AG20443 (cell line): ENCODE data around the gene TMEM272.

Experiments used
- DNase-seq: peaks from one replicate; pipeline ENCODE4 v3.0.0; 2012; ENCODE audit warnings: low spot score, mixed read lengths

Gene TMEM272

DNA sequence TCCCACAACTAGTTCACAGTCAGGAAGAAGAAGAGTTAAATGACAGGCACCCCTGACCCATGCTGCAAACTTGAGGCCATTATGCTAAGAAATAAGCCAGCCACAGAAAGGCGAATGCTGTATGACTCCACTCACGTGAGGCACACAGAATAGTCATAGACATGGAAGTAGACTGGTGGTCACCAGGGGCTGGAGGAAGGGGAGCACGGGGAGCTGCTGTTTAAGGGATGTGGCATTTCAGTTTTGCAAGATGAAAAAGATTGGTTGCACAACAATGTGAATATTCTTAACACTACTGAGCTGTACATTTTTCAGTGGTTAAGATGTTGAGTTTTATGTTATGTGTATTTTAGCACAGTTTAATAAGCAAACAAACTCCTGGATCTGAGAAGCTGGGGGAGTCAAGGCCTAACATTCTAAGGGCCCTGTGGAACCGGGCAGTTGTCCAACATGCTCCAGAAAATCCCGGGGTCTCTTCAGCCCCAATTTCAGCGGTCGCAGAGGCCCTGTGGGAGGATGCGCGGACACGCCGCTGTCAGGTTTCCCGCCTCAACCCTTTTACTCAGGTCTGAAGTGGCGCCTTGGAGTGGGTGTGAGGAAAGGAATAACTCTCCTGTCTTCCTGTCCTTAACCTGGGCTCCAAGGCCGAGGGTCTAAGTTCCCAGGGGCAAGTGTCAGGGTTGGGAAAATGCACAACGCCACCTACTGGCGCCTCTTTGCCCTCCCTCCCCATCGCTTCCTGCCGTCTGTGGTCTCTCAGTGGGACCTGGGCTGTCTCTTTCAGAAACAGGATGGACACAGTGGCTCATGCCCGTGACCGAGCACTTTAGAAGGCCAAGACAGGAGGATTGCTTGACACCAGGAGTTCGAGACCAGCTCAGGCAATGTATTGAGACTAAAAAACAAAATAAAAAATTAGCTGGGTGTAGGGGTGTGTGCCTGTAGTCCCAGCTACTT, 4.4 kb upstream of the TMEM272 start:
- DNase-seq = peak; percentile 35

DNA sequence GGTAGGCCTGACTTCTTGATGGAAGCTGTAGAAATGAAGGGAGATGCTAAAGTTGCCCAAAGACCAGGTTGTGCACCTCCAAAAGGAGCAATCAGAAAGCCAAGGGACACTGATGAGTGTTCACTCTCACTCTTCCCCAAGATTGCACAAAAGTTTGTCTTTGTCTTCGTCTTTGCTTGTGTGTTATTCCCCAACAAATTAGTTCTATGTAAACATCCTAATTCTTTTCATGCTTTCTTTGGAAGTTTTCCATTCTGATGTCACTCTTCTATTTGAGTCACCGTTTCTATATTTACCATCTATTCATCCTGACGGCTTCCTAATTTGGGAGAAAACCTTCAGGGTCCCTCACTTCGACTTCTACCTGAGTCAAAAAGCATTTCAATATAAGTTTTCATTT, 3.7 kb upstream of the TMEM272 start:
- no peak for DNase-seq

DNA sequence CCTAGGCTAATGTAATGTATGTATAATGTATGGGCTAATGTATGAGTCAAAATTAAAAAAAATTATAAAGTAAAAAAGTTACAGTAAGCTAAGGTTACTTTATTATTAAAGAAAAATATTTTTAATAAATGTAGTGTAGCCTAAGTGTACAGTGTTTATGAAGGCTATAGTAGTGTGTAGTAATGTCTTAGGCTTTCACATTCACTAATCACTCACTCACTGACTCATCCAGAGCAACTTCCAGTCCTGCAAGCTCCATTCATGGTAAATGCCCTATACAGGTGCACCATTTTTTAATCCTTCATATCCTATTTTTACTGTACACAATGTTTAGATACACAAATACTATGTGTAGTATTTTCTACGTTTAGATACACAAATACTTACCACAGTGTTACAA, 1.8 kb upstream of the TMEM272 start:
- DNase-seq = no peak

DNA sequence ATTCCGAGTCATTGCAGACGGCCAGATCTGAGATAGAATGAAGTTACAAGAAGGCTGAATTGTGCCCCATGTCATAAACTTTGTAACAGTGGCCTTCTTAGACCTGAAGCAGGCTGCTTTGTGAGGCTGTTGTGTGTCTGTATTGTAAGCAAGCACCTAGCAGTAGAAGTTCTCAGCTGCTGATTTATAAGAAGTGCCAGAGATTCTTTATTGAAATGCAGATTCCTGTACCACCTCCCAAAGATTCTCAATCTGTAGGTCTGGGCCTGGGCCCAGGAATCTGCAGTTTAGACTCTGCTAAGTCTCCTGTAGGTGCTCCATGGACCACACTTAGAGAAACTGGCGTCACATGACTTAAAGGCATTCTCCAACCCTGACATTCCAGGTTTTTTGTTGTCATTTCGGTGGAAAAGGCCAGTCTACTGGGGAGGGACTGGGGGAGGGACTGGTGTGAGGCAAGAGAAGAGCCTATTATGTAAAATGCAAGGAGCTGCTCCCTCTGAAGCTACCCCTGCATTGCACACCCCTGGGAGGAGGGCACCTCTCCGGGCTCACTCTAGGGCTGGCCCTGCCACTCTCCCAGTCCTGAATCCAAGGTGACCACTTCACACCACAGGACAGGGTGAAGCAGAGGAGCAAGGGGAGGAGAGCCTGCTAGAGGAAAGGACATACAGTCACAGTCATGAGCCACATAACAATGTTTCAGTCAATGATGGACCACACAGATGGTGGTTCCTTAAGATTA, 769 bp upstream of the TMEM272 start:
- DNase-seq = no peak

DNA sequence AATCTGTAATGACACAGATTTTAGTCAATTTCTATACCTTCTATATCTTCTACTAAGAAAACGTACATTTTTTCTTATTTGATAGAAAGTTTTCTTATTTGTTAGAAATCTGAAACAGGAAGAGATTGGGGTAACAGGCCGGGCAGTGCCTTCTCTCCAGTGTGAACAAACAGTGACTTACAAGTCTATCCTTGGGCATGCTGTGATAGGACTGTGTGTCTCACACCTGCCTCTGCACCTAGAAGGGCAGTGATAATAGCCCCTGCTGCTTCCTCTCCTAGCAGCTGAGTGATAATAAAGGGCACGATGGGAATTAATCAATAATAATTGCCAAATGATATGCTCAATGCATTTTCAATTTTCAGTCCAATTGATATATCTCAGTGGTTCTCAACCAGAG, 1.4 kb downstream of the TMEM272 start:
- no peak for DNase-seq

DNA sequence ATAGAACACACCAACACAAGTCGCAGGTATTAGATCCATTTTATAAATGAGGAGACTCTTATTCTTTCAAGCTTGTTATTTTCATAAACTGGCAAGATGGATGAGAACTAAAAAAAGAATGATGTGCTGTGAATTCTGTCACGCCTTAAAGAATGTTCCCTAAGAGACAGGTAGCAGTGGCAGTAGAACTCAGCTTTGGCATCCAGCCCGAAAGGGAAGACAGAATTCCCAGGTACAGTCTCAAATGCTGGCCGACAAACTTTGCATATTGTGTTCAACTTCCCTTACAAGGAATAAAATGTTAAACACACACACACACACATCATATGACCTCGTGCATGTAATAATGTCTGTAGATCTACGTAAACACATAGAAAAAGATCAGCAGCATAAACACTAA, 3.2 kb downstream of the TMEM272 start:
- DNase-seq = no peak

DNA sequence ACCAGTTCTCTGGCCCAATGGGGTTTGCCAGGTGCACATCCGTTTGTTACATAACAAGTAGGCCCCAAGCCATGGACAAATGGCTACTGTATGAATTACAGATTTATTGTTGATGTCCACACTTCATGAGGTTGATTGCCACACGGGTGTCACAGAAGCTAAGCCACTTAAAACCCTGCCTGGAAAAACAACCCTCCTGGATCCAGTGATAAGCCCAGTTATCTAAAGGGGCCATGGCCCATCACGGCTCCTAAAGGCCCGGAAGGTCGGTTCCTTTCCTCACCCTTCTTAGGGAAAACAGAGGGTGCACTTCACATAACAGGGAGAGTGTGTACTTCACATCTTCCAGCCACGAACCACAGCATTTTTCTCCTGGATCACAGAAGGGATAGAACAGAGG, 4.1 kb downstream of the TMEM272 start:
- no peak for DNase-seq

DNA sequence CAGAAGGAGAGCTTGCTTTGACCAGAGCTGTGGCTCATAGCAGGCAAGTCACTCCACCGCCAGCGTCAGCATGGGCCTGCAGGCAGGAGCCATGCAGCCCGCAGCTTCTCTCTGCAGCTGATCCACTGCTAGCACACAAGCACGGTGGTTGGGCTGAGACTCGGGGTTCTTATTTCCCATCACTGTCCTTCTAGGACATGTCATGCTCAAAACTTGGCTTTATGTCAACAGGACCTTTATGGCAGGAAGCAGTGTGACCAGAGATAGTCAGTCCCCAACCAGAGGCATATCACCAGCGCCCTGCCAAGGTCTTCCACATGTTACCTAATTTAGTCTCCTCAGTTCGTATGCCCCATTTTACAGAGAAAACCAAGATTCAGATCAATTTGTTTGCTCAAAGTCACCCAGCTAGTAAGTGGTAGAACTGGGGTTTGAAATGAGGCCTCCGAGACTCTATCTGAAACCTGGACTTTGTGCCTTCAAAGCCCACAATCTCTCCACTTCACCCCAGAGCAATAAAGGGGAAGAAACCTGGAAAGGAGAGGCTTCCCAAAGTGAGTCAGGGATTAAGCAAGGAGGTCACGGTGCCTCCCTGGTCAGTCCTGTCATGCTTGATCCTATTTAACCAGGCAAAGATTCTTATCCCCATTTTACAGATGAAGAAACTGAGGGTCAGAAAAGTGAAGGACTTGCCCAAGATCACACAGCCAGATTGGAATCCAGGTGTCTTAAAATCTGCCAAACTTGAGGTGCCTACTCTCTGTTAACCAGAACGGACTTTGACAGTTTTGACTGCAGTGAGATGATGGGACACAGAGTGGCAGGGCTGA, 5.1 kb downstream of the TMEM272 start:
- DNase-seq = no peak

DNA sequence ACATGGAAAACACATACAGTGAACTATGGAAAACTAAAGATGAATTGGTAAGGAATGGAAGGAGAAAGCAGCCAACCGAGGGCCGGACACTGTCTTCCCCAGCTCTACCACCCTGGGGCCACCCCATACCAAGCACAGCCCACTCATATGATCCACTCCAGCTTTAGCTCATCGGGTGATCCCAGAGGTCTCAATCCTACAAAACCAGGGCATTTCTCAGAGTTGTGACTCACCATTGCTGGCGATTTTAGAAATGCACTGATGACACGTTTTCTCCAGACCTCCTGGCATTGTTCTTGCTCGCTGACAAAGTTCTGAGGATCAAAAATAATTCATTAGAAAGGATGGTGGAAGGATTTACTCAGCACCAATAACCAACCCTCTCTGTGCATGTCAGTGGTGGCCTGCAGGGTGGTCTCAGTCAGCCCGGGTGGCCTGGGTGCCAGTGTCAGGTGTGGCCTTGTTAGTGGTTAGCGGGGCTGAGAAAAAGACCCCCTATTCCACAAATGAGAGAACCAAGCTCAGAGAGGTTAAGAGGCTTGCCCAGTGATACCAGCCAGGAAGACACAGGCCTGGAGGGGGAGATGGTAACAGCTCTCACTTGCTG, 6.6 kb downstream of the TMEM272 start:
- DNase-seq = peak; percentile 85

DNA sequence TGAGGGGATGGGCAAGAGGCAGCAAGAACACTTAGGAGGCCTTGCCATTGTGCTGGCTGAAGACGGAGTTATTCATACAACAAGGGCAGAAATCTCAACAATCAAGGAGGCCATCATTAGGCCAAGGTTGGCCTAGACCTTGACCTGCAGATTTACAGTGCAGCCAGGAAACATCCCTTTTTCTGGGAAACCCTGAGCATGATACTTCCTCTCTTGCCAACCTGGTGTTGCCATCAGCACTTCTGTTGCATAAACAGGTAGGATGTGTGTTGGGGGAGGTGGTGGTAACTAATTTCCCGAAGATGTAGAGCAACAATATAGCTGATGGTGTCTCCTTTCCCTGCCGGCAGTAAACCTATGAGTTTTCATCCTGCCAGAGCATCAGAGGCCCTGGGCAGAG, 8.0 kb downstream of the TMEM272 start:
- DNase-seq = no peak

DNA sequence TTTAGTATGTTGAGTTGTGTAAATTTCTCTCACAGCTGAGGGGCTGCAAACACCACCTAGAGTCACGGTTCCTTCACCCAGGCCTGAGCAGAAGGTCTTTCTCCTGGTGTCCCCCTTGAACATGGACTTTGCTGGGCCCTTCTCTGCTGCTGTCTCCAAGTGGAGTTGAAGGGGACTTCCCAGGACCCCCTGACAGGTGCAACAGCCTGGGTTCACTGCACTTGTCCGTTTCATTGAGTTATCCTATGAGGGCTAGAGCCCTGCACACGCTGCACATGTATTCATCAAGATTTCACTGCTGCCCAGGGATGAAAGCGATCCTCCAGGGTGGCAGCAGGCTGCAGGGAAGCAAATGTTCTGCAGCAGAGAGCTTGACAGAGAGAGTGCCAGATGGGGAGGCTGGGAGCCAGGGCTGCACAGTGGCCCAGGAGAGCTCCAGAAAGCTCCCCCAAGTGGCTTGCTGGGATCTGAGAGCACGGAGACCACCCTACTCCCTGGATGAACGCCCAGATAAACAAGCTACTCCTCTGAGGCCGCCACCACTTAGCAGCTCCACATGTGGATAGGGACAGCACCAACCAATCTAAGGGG, 10.3 kb downstream of the TMEM272 start:
- no peak for DNase-seq

DNA sequence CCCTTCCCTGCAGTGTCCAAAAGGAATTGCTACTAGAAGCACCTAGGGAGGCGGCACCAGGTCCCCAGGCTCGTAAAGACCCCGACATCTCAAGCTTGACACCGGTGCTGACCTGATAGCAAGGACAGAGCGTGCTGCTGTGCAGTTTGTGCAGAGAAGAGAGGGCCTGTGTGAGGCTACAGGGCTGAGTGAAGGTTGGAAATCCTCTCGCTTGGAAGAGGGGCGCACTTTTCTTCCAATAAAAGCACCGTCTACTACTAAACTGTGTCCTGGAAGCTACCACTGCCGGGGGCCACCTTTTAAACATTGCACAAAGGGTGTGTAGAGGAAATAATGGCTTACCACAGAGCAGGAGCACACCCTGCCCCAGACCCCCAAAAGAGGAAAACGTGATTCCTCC, 11.0 kb downstream of the TMEM272 start:
- no peak for DNase-seq

DNA sequence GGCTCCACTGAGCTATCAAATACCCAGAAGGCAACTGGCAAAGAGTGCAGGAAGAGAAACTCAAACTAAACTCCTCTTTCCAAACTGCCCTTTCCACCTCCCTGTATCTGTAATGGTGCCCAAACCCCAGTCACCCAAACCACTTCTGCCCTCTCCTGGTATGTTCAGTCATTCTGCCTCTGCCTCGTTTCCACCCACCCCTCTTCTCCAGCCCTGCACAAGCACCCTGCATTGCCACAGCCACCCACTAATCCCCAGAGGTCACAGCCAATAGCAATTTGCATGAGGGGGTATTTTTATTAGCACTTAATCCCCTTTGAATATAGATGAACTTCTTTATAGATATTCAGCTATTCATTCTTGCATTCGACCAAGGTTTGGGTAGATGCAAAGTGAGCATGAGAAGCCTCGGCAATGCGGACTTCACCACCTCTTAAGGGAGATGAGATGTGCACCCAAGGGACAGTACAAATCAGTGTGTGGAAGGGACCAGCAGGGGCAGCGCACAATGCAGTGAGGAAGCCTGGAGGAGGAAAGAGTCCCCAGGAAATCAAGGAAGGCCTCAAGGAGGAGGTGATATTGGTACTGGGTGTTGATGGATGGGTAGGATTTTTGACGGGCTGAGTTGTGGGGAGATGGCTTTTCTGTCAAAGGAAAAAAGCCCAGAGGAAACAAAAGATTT, 12.4 kb downstream of the TMEM272 start:
- DNase-seq = peak; percentile 68

DNA sequence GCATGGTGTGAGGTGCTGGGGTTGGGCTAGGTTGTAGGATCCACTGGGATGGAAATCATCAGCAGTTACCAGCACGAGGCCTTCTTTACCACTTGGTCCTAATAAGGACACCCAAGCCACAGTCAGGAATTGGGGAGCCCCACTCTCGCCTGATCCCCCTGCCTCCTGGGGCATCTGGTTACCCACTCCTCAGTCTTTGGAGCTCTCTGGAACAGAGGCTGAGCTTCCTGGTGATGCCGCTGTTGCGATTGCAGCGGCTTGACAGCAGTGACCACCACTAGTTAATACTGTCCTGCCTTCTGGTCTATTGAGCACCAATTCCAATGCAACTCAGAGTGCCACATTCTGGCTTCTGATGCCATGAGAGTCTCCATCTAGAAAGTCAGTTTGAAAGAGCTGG, 13.5 kb downstream of the TMEM272 start:
- no peak for DNase-seq

DNA sequence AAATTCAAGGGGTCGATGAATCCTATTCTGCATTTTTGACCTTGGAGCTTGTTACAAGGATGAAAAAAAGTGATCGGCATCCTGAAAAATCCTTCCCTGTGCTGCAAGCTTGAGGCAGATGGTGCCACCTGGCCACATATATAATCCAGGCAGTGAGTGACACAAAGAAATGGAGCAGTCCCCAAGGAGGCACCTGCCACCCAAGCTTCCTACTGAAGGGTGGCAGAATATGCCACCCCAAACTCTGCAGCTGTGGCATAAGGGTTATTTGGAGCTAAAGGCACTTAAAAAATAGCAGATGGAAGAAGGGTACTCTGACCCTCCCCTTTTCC, 15.4 kb downstream of the TMEM272 start:
- DNase-seq = no peak

DNA sequence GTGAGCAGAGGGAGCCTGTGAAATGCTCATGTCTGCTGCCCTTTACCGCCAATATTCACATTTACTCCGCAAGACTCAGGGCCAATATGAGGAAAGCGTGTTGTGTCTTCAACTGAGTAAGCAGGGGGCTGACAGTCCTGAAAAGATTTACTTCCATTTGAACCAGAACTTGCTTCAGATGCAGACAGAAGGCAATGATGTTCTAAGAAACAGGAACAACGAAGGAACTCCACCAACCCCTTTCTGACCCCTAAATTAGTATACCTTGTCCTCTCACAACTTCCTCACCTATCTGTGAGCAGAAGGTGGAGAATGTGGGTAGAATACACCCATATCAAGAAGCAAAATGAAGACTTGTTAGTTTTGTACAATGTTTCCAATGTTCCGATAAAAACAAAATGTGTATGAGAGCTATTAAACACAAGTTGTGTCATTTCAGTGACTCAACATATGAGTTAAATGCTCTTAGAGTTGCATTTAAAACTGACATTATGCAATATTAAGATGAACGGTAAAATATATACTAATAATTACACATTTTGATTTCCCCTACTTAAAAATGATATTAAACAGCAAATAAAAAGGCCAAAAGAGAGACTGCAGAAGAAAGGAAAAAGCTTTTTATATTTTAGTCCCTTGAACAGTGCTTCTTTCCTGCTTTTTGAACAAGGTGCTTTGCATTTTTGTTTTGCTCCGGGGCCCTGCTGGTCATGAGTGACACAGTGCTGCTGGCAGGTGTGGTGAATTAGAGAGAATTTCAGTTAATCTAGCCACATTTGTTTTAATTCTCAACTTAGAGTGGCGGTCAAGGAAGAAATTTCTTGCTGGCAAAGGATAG, 16.0 kb downstream of the TMEM272 start:
- no peak for DNase-seq

DNA sequence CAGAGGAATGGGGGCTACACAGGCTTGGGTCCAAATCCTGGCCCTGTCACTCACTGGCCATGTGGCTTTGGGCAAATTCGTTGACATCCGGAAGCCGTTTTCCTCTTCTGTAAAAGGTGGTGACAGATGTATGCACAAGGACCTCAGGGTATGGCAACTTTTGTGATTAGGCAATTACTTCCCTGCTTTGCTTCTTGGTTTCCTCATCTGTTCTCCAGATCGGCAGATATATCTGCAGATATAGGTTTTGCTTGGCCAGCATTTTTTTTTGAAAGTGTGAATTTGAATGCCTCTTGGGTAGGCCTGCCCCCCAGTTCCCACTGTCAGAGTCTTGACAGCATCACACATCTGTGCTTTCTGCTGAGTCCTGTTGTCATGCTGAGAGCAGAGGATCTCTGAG, 17.7 kb downstream of the TMEM272 start:
- DNase-seq = no peak

DNA sequence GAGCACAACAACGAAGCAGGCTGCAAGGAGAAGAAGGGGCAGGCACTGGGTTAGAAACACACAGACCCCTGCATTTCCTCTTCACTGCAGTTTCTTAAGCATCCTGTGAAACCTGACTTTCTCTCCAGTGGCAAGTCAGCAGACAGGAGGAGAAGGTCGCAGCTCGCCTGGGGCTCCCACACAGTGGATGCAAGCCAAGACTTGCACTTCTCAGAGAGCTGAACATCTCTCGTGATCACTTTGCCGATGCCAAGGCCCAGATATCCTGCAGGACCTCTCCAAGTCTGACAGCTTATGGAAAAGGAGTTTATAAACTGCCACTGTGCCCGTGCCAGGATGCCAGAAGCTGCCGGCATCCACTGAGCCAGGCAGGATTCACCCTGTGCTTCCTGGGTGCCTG, 18.4 kb downstream of the TMEM272 start:
- no peak for DNase-seq

DNA sequence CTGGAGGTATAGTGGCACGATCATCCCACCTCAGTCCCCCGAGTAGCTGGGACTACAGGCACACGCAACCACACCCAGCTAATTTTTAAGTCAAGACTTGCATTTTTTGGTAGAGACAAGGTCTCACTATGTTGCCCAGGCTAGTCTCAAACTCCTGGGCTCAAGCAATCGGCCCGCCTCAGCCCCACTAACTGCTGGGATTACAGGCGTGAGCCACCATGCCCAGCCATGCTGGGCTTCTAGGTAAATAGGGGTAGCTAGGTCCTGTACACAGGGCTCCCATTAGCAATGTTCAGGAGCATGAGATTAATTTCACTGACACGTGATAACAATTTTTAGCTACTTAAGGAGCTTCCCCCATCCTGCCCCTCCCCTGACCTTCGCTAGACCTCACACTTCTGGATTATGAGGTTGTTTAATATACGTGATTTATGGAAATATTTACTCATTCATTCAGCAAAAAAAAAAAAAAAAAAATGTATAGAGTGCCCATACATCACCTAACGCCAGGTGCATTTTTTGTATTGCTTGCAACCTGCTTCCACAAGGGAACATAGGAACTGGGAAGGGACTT, 19.2 kb downstream of the TMEM272 start:
- DNase-seq = no peak

DNA sequence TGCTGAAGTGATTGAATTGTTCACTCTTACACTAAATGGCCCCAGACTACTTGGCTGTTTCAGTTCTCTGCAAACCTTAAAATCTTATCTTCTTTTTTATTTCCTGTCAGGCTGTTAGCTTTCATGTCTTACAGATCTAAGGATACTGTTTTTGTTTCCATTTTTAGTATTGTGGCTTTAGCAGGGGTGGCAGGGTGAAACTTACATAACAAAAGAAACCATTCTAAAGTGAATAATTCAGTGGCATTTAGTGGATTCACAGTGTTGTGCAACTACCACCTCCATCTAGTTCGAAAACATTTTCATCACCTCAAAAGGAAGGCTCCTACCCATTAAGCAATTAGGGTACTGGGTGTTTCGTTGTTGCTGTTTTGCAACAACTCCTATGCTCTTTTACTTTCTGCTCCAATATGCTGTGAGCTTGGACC, 19.8 kb downstream of the TMEM272 start:
- no peak for DNase-seq
